WI38 (cell line): ENCODE results near the gene NELL1.
"Not testable (repeated sequence)": the region's sequence is repeated elsewhere in the genome, so short reads cannot be mapped to it uniquely, and the experiment has no call there.

ENCODE experiments used
- H3K4me3 ChIP-seq: 2 replicates; pipeline ENCODE4 v1.5.1; 2011; ENCODE audit warnings: low read depth, mild to moderate bottlenecking, control low read depth, low read length
- CTCF ChIP-seq: IDR thresholded peaks from 2 replicates; pipeline ENCODE4 v1.5.1; 2012; ENCODE audit warnings: low read depth, mild to moderate bottlenecking, control low read depth, low read length

The NELL1 gene

DNA sequence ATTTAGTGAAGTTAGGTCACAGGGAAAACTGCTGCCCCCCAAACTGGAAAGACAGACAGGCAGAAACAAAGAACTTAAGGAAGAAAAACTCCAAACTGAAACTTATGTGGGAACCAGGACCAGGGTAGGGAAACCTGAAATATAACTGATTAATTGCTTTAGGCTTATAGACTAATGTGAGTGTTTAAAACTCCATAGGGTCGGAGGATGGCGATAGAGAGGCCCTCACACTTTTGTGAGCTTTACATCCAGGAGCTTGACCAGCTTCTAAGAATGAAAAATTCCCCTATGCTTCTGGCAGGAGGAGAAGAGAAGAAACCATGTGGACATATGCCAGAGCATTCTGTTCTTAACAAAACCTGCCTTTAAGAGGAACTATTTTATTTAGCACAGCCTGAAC lies 598.6 kb downstream of the NELL1 start:
- TF ChIP-seq CTCF: no peak
- no peak overlapping the region for H3K4me3 ChIP-seq

GRCh38 chr11:21272139-21272538 lies 602.8 kb downstream of the NELL1 start:
- not testable (repeated sequence) for H3K4me3 ChIP-seq

DNA sequence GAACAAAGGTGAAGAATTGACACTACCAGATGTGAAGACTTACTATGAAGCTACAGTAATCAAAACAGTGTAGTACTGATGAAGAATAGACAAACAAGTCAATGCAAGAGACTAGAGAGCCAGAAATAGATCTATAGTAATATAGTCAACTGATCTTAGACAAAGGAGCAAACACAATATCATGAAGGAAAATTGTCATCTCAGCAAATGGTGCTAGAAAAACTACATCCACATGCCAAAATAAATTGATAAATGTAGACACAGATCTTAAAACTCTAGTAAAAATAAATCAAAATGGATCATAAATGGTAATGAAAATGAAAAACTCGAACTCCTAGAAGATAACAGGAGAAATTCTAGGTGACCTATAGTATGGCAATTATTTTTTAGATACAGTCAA lies 609.5 kb downstream of the NELL1 start:
- TF ChIP-seq CTCF: no peak
- H3K4me3 ChIP-seq: no peak overlapping the region

GRCh38 chr11:21285104-21285503 lies 615.7 kb downstream of the NELL1 start:
- H3K4me3 ChIP-seq: no peak overlapping the region
- TF ChIP-seq CTCF: no peak

DNA sequence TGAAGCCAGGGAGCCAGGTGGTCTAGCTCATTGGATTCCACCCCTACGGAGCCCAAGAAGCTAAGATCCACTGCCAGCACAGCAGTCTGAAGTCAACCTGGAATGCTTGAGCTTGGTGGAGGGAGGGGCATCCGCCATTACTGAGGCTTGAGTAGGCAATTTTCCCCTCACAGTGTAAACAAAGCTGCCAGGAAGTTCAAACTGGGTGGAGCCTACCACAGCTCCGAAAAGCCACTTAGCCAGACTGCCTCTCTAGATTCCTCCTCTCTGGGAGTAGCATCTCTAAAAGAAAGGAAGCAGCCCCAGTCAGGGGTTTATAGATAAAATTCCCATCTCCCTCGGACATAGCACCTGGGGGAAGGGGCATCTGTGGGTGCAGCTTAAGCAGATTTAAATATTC lies 620.3 kb downstream of the NELL1 start:
- TF ChIP-seq CTCF: no peak
- no peak overlapping the region for H3K4me3 ChIP-seq

- no peak overlapping the region for H3K4me3 ChIP-seq
- no peak for TF ChIP-seq CTCF
These were observed 626.1 kb downstream of the NELL1 start for GRCh38 chr11:21295508-21295907.

DNA sequence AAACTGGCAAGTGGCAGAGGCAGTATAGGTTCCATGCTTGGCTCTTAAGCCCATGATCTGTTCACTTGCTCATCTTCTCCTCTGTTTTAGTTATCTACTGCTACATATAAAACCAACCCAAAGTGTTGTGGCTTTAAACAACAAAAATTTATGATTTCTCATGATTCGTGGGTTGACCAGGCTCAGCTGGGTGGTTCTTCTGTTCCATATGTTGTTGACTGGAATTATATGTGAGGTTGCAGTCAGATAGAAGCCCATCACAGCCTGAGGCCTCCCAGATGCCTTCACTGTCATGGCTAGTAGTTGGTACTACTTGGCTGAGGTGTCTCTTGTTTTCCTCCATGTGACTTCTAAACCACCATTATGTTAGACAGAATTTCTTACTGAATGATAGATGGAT lies 632.6 kb downstream of the NELL1 start:
- TF ChIP-seq CTCF: no peak
- H3K4me3 ChIP-seq: no peak overlapping the region

DNA sequence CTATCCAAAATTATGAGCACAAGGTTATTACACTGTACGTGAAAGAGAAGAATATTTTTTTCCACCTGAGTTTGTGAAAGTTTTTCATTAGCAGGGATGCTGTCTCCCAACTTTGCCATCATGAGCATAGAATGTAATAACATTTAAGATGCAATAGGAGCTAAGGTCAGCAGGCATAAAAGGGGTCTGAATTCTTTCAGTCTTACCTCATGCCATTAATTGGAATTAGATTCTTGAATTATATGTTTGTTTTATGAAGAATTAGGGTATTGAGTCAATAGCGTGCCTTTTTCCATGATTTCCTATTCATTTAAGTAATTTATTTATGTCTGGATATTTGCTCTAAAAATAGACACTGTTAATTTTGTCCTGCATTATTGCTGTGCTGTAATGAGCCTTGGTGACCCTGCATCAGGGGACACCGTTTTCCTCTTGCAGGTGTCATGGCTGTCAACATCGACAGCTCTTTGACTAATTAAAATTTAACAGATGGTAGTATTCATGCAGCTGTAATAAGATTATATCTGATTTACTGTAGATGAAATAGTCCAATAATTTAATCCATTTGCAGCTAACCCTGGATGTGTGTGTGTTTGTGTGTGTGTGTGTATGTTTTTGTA lies 637.5 kb downstream of the NELL1 start:
- no peak overlapping the region for H3K4me3 ChIP-seq
- TF ChIP-seq CTCF: no peak
